ENCODE results near the gene AADACL3.
"Not testable (repeated sequence)": the region's sequence is repeated elsewhere in the genome, so short reads cannot be mapped to it uniquely, and the experiment has no call there.

AADACL3 gene

DNA sequence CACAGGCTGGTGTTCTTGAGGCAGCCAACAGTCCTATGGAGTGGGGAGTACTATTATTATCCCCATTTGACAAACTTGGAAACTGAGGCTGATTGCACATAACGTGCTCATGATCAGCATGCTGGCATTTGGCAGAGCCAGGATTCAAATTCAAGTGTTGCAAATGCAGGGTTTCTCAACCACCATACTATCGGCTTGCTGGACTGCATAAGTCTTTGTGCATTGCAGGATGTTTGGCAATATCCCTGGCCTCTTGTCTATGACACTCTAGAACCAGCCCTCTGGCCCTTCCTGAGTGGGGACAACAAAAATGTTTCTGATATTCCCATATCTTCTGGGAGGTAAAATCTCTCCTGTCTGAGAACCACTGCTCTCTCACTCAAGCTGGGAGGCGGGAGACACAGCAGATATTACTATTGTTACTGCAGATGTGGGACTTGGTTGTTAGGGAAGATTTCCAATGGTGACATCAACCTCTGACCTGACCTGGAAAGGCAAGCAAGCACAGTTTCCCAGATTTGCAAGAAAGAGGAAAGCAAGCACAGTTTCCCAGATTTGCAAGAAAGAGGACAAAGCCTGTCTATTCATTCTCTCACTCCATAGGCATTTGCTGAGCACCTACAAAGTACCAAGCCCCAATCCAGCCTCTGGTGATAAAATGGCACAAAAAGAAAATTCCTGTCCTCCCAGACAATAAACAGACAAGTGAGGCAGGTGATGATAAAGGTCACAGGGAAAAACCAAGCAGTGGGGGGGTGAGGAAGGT is 1.0 kb upstream of the AADACL3 start:
- no peak for DNase-seq

GRCh38 chr1:12717301-12717838 is 1.5 kb downstream of the AADACL3 start:
- no peak for DNase-seq

- DNase-seq, result no peak
These were observed 6.7 kb downstream of the AADACL3 start for GRCh38 chr1:12722626-12723025.

- no peak for DNase-seq
These were observed 12.5 kb downstream of the AADACL3 start for GRCh38 chr1:12728391-12728790.

GRCh38 chr1:12730156-12730555 is 14.2 kb downstream of the AADACL3 start:
- no peak for DNase-seq

DNA sequence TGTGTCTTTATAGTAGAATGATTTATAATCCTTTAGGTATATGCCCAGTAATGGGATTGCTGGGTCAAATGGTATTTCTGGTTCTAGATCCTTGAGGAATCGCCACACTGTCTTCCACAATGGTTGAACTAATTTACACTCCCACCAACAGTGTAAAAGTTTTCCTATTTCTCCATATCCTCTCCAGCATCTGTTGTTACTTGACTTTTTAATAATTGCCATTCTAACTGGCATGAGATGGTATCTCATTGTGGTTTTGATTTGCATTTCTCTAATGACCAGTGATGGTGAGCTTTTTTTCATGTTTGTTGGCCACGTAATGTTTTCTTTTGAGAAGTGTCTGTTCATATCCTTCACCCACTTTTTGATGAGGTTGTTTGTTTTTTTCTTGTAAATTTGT is 15.2 kb downstream of the AADACL3 start:
- not testable (repeated sequence) for DNase-seq

DNA sequence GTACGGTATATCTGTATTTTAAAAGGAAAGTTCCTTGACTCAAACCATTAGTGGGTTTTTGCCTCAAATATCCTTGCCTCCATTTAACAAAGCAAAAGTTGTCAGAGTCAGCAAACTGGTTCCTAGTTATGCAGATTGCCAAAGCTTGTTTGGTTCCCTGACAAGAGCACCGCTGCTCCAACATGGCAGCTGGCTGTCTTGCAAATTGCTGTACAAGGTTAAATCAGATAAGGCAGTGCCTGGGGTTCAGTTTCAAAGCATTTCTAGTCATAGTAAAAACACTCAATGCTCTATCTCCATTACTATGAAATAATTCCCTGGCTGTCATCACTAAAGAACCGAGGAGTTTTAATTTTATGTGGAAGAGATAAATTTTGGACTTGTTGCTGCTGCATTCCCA is 18.7 kb downstream of the AADACL3 start:
- DNase-seq, result no peak

- no peak for DNase-seq
These were observed 23.0 kb downstream of the AADACL3 start for GRCh38 chr1:12738934-12739333.

DNA sequence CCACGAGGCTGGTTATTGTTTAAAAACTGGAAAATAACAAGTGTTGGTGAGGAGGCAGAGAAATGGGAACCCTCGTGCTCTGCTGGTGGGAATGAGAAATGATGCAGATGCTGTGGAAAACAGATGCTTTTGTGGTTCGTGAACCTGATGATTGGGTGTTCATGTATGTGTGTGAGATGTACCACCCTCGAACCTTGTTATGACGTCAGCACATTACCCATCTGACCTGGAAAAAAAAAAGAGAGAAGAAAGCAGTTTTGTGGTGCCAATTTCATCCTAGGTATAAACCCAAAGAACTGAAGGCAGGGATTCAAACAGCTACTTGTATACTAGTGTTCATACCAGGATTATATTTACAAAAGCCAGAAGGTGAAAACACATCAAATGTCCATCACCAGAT is 23.7 kb downstream of the AADACL3 start:
- DNase-seq, result no peak

GRCh38 chr1:12741946-12742345 is 26.0 kb downstream of the AADACL3 start:
- no peak for DNase-seq

DNA sequence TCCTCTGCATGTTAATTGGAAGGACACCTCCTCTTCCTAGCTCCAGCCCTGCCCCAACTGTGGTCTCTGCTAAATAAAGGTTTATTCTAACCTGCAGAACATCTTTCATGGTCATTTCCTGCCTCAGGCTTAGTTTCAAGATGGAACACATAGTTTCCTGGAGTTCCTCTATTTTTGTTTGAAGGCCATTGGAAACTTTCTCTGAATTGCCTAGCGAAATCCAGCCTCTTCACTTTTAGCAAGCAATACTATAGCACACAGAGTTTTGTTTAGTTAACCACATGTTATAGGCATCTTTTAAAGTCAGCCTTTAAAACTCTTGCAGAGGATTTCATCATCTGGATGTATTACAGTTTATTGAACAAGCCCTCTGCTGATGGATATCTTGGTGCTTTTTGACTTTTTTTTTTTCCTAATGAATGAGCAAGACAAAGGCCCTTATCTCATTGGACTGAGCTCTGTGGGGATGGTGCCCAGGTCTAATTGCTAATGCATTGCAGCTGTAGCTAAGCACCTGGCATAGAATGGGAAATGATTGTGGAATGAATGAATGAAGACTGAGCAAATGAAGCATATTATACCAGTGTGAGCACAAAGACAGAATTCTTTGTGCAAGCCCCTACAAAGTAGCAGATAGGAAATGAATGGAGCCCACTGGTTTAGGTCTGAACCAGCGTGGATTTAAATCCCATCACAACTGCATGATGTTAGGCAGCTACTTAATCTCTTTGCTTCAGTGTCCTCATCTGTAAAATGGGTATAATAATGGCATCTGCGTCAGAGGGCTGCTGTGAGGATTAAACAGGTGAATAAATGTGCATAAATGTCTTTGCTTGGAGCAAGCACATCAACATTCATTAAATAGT is 29.4 kb downstream of the AADACL3 start:
- DNase-seq, result no peak

GRCh38 chr1:12745992-12746323 is 30.0 kb downstream of the AADACL3 start, which contains the start of gene CFAP107:
Gene CFAP107, plus strand, starts transcription at chr1:12746200. Its CDS starts 231 bp downstream, at chr1:12746431.
- DNase-seq, result no peak

GRCh38 chr1:12748778-12749355 is 33.0 kb downstream of the AADACL3 start:
- no peak for DNase-seq

DNA sequence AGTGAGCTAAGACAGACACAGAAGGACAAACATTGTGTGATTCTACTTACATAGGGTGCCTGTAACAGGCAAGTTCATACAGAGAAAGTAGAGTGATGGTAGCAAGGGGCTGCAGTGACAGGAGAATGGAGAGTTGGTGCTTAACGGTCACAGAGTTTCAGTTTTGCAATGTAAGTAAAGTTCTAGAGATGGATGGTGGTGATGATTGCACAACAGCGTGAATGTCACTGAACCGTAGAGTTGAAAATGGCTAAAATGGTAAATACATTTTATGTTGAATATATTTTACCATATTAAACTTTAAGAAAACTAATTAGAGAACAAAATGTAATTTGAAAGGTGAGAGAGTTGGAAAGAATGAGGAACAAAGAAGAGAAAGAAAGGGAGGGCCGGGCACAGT is 38.8 kb downstream of the AADACL3 start:
- no peak for DNase-seq

DNA sequence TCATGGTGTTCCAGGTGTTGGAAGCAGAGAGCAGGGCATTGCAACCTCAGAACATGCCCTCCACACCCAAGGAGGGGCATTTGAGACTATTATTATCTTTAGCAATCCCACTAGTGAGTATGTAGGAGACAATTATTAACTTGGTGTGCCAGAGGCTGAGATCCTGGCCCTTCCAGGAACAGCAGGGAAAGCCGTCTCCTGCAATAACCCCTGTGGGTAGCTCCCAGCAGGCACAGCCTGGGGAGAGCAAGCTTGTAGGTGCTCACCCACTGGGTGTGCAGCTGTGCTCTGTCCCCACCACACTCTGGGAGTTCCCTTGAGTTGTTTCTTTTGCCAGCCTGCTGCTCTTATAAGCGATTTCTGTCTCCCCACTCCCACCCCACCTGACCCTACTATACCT is 40.4 kb downstream of the AADACL3 start:
- DNase-seq, result no peak

GRCh38 chr1:12756768-12757413 is 41.0 kb downstream of the AADACL3 start:
- DNase-seq, result no peak

DNA sequence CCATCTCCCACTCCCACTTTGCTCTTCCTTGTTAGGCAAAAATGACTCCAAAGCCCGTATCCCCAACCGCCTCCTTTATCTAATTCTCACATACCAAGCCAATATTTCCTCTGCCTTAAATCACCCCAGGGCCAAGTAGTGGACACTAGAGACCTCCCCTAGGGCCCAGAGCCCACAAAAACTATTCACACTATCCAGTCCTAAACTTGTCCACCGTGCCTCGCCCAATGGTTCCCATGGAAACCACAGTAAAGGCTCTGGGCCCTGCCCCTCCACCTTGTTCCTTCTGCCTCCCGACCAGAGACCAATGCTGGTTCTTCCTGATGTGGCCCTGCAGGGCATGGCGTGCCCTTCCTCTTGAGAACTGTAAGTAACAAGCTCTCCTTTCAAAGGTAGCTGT is 41.9 kb downstream of the AADACL3 start:
- no peak for DNase-seq

GRCh38 chr1:12760256-12760795 is 44.4 kb downstream of the AADACL3 start:
- no peak for DNase-seq

- DNase-seq, result no peak
These were observed 45.9 kb downstream of the AADACL3 start for GRCh38 chr1:12761781-12762180.

DNA sequence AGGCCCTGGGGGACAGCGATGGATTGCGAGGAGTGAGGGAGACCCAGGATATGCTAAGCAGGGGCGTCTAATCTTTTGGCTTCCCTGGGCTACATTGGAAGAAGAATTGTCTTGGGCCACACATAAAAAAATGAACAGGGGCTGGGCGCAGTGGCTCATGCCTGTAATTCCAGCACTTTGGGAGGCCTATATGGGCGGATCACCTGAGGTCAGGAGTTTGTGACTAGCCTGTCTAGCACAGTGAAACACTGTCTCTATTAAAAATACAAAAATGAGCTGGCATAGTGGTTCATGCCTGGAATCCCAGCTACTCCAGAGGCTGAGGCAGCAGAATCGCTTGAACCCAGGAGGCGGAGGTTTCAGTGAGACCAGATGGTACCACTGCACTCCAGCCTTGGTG is 46.9 kb downstream of the AADACL3 start:
- DNase-seq, result no peak

DNA sequence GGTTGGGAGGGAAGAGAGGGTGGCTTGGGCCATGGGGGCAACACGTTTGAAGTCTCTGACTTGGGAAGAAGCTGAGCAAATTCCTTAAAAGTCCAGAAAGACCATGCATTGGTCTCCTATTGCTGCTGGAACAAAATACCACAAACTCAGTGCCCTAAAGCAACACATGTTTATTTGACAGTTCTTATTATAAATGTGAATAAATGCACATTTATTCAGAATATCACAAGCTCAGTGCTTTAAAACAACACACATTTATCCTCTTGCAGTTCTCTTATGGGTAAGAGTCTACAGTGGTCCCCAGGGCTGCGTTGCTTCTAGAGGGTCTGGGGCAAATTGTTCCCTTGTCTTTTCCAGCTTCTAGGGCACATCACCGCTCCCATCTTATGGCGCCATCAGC is 47.6 kb downstream of the AADACL3 start:
- no peak for DNase-seq

All from hypothalamus (tissue), 51 donors.